HepG2 (cell line): ENCODE results near the gene FAHD2A. TPM values are rescaled to one million over a fixed set of nuclear protein-coding genes. Genes with fewer than 3 reads are reported as not detected.

ENCODE experiments used
- CBX1 ChIP-seq: IDR thresholded peaks from one replicate; pipeline ENCODE4 v1.6.1; 2016; ENCODE audit warnings: antibody characterized with exemption, low read depth
- CREB3 ChIP-seq: sonication (generic); formaldehyde crosslinking; IDR thresholded peaks from 2 replicates; pipeline ENCODE4 v1.5.0; 2020; ENCODE audit warnings: missing genetic modification reagents
- GTF3A ChIP-seq: sonication (generic); formaldehyde crosslinking; conservative IDR thresholded peaks from 2 replicates; pipeline ENCODE4 v1.4.0; 2020; ENCODE audit warnings: mild to moderate bottlenecking, missing genetic modification reagents
- HIVEP1 ChIP-seq: sonication (generic); formaldehyde crosslinking; IDR thresholded peaks from 2 replicates; pipeline ENCODE4 v1.4.0; 2020; ENCODE audit warnings: mild to moderate bottlenecking, missing genetic modification reagents
- HOXA7 ChIP-seq: sonication (generic); formaldehyde crosslinking; IDR thresholded peaks from 2 replicates; pipeline ENCODE4 v1.8.1; 2022; ENCODE audit warnings: mild to moderate bottlenecking, missing genetic modification reagents, moderate library complexity
- IRF2 ChIP-seq: IDR thresholded peaks from 2 replicates; pipeline ENCODE4 v1.6.1; 2018; ENCODE audit warnings: missing genetic modification reagents, missing compliant biosample characterization
- JDP2 ChIP-seq: sonication (generic); formaldehyde crosslinking; IDR thresholded peaks from 2 replicates; pipeline ENCODE4 v1.8.1; 2022; ENCODE audit warnings: missing genetic modification reagents, borderline replicate concordance
- KLF6 ChIP-seq: IDR thresholded peaks from 2 replicates; pipeline ENCODE4 v1.8.0; 2016; ENCODE audit warnings: missing biosample characterization, missing genetic modification reagents
- RXRA ChIP-seq: sonication (generic); formaldehyde crosslinking; IDR thresholded peaks from 2 replicates; pipeline ENCODE4 v1.5.1; 2020; ENCODE audit warnings: missing genetic modification reagents
- UBTF ChIP-seq: sonication (generic); formaldehyde crosslinking; IDR thresholded peaks from 2 replicates; pipeline ENCODE4 v1.4.0; 2020; ENCODE audit warnings: mild to moderate bottlenecking, missing genetic modification reagents
- ZGPAT ChIP-seq: IDR thresholded peaks from 2 replicates; pipeline ENCODE4 v1.6.1; 2016; ENCODE audit warnings: mild to moderate bottlenecking
- ZNF331 ChIP-seq: sonication (generic); formaldehyde crosslinking; IDR thresholded peaks from 2 replicates; pipeline ENCODE4 v1.4.0; 2020; ENCODE audit warnings: missing genetic modification reagents
- ZNF350 ChIP-seq: sonication (generic); formaldehyde crosslinking; IDR thresholded peaks from 2 replicates; pipeline ENCODE4 v1.4.0; 2020; ENCODE audit warnings: mild to moderate bottlenecking, low read depth, missing genetic modification reagents, borderline replicate concordance
- ZNF432 ChIP-seq: sonication (generic); formaldehyde crosslinking; IDR thresholded peaks from 2 replicates; pipeline ENCODE4 v1.5.0; 2020; ENCODE audit warnings: missing genetic modification reagents, mild to moderate bottlenecking, borderline replicate concordance
- ZNF562 ChIP-seq: sonication (generic); formaldehyde crosslinking; IDR thresholded peaks from 2 replicates; pipeline ENCODE4 v1.8.0; 2022; ENCODE audit warnings: missing genetic modification reagents, borderline replicate concordance
- ZNF687 ChIP-seq: sonication (generic); formaldehyde crosslinking; IDR thresholded peaks from 2 replicates; pipeline ENCODE4 v1.5.1; 2020; ENCODE audit warnings: mild to moderate bottlenecking, missing genetic modification reagents, moderate library complexity
- ZNF788 ChIP-seq: sonication (generic); formaldehyde crosslinking; IDR thresholded peaks from 2 replicates; pipeline ENCODE4 v1.5.0; 2020; ENCODE audit warnings: mild to moderate bottlenecking, missing genetic modification reagents, borderline replicate concordance
- ZSCAN25 ChIP-seq: sonication (generic); formaldehyde crosslinking; IDR thresholded peaks from 2 replicates; pipeline ENCODE4 v1.8.0; 2022; ENCODE audit warnings: mild to moderate bottlenecking, missing genetic modification reagents
- polyA plus RNA-seq, 8 experiments: library from polyadenylated mRNA; depleted of rRNA in 3 of 8; stranded (reverse) in 7 of 8; unstranded in 1 of 8; fragments of >200 nt; fragmentation: Illumina TruSeq in 4 of 8; extraction: Trizol in 4 of 8; gene quantifications; 2 replicates each; pipeline versions ENCODE4 v1.2.1 to v1.2.3, GENCODE V29; 2011 to 2016; ENCODE audit warnings: low read depth in 4 of 8, missing spikeins in 1 of 8, mixed read lengths in 1 of 8; ENCODE audit not compliant: insufficient read depth in 1 of 8
- total RNA-seq, 5 experiments: library from RNA; depleted of rRNA; stranded (reverse); fragments of >200 nt; fragmentation: Illumina TruSeq; extraction: Trizol; gene quantifications; 2 replicates each; pipeline ENCODE4 v1.2.3, GENCODE V29; 2016; ENCODE audit warnings: low read depth in 1 of 5
- TF ChIP-seq, protein P1 (sequence below): fragments of 450-650 bp; IDR thresholded peaks from 2 replicates; pipeline ENCODE4 v1.6.1; 2016

FAHD2A gene
- total and polyA plus RNA-seq, 2 of the 13 experiments (the other 11 are each of a cell fraction or from before 2014, with no cell fraction given) = 34.0 to 44.2 TPM

DNA sequence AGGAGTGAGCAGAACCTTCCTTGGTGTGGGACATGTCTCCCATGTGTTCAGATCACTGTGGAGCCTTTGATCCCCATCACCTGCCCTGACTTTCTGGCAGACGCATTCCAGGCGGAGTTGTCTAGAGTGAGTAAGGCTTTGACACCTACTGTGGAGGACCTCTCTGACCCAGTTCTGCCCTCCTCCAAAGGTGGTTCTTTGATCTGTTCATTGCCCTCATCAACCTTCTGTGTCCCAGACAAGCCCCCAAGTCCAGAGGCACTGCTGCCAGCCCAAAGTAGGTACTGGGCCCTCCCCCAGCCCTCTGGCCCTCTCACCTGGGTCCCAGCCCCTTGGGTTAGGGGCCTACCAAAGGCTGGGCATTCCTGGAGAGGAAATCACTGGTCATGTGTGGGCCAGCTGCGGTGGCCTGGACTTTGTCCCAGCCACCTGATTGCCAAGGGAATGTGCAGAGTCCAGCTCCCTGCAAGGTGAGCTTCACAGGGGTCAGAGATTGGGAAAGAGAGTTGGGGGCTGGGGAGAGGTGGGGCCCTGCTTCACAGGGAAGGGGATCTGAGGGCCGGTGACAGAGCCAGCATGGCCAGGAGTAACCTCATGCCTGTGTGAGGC lies 12.1 kb upstream of the FAHD2A start (continued):
- TF ChIP-seq UBTF (peak; percentile 12), HOXA7 (CRISPR knock-in tag) (no peak), ZNF350 (CRISPR knock-in tag) (peak; percentile 85; the same call in 1 of the 2 replicates), GTF3A (no peak), HIVEP1 (CRISPR knock-in tag) (peak; percentile 80; the same call in 1 of the 2 replicates), ZNF687 (CRISPR knock-in tag) (peak; percentile 80), ZNF562 (CRISPR knock-in tag) (no peak), KLF6 (CRISPR knock-in tag) (peak; percentile 32; the same call in 1 of the 2 replicates), ZNF331 (peak; percentile 82), ZGPAT (CRISPR knock-in tag) (peak; percentile 66), ZNF432 (CRISPR knock-in tag) (no peak), CBX1 (no peak), CREB3 (no peak), ZSCAN25 (CRISPR knock-in tag) (peak; percentile 93), ZNF788 (CRISPR knock-in tag) (peak; percentile 86; the same call in 1 of the 2 replicates), IRF2 (CRISPR knock-in tag) (peak; percentile 35; the same call in 1 of the 2 replicates), RXRA (CRISPR knock-in tag) (peak; percentile 91), JDP2 (no peak)
- TF ChIP-seq, protein P1, sequence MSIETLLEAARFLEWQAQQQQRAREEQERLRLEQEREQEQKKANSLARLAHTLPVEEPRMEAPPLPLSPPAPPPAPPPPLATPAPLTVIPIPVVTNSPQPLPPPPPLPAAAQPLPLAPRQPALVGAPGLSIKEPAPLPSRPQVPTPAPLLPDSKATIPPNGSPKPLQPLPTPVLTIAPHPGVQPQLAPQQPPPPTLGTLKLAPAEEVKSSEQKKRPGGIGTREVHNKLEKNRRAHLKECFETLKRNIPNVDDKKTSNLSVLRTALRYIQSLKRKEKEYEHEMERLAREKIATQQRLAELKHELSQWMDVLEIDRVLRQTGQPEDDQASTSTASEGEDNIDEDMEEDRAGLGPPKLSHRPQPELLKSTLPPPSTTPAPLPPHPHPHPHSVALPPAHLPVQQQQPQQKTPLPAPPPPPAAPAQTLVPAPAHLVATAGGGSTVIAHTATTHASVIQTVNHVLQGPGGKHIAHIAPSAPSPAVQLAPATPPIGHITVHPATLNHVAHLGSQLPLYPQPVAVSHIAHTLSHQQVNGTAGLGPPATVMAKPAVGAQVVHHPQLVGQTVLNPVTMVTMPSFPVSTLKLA = no peak
